HL-60/S4 (cell line): Measurements from ENCODE around the gene KIF13A.
"Not testable (repeated sequence)": the region's sequence is repeated elsewhere in the genome, so short reads cannot be mapped to it uniquely, and the experiment has no call there.

Experiments used
- in situ Hi-C: fragments of 300-500 bp; cut with MboI; formaldehyde crosslinking; loops from 2 replicates; pipeline ENCODE4 v1.14.3; 2022; ENCODE audit warnings: low sequenced_read_pairs

The KIF13A gene

GRCh38 chr6:17999425-17999824 lies 12.0 kb upstream of the KIF13A start:
- in situ Hi-C loops, result no loop called here

DNA sequence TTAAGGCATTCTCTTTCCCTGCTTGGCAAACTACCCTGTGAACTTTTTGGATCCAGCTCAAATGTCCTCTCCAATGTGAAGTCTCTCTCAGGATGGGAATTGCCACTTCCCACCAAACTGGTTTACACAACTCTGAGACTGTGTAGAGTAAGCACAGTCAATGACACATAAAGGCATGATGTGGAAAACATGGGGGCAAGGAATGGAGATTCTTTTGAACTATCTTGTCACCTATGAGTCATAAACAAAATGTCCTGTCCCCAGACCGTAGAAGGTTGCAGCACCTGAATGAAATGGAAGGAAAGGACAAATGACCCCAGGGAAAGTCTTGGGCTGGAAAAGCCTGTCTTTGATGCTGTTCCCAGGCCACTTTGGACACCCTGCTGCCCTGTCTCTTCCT lies 11.0 kb upstream of the KIF13A start:
- in situ Hi-C loops, result no loop called here

- in situ Hi-C loops, result no loop called here
Measured at GRCh38 chr6:17998003-17998402, 10.6 kb upstream of the KIF13A start.

DNA sequence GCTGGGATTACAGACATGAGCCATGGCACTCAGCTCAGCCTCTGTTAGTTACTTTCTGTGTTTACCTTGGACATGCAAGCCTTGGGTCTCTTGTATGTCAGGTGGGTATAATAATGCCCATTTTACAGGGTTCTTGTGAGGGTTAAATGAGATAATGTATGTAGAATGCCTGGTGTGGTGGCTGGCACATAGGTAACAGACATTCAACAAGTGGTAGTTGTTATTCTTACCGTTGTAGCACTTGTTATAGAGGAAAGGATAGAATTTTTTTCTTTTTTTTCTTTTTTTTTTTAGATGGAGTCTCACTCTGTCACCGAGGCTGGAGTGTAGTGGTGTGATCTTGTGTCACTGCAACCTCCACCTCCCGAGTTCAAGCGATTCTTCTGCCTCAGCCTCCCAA lies 8.0 kb upstream of the KIF13A start:
- in situ Hi-C loops, result no loop called here

DNA sequence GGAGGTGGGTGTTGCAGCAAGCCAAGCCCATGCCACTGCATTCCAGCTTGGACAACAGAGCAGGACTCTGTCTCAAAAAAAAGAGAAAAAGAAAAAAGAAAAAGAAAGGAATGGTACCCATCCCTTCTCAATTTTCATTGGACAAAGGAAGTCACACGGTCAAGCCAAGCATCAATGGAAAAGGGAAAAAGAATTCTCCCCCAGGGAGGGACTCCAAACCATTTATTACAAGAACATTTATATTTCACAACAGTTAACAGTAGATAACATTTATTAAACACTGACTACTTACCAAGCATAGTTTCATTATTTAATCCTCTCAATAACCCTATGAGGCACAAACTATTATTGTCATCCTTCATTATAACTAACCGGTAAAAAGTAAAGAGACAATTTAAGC lies 6.6 kb upstream of the KIF13A start:
- in situ Hi-C loops, result no loop called here

- in situ Hi-C loops, result no loop called here
Measured at GRCh38 chr6:17988422-17988944, 1.0 kb upstream of the KIF13A start.

GRCh38 chr6:17987697-17988421 lies 424 bp upstream of the KIF13A start:
- in situ Hi-C loops, result no loop called here

DNA sequence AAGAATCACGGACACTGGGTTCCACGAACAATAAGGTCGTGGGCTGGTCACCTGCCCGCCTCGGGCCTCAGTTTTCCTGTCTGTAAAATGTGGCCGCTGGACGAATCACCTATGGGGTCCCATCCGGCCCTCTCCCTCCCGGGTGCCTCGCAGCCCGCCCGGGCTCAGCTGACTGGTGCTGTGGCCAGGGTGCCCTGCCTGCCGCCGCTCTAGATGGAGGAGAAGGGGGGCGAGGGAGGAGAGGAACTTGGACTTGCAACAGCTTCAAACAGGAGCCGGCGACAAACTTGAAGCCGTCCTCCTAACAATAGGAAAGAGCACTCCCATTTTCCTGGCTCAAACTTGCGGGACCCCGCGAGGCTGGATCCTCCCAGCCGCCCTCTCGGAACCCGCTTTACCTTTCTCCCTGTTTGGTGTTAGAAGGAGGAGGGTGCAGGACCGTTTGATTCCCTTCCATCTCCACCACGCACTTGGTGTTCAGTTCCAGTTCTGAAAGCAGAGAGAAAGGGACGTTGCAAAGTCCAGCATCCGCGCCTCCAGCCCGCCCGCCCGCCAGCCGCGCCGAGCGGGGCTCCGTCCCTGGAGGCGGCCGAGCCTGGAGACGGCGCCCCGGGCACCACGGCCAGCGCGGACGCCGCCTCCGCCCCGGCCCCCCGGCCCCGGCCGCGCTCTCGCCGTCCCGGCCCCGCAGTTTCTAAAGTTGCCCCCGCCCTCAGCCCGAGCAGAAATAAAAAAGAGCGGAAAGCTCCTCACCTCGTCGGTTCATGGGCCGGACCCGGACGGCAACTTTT lies 584 bp downstream of the KIF13A start:
- in situ Hi-C loops, result no loop called here

DNA sequence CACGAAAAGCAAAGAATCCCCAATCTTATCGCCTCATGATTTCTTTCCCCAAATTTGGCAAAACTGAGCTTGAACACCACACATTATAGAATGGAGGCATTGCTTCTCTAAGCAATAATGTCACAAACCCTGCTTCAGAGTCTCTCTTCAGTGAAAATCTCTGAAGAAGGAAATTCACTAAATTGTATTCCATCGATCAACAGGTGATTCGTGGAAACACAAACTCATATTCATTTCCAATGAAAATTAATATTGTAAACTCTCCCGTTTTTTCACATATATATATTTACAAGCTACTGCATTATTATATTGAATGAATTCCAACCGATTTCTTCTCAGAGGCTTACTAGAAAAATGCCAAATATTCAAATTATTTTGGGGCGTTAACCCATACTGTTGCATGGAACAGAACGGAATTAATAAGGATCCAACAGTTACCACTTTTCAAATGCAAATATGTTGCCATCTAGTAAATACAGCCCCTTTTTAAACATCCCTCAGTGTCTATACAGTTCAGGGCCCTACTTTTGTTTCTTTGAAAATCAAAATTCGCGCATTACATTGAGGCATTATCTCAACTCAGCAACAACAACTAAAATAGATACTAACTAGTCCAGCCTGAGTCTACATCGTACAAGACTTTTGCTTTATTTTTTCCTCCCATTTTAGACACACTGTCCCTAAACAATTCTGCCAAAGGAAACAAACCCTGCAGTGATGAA lies 1.3 kb downstream of the KIF13A start:
- in situ Hi-C loops, result no loop called here

GRCh38 chr6:17984812-17985670 lies 2.4 kb downstream of the KIF13A start:
- in situ Hi-C loops, result no loop called here

GRCh38 chr6:17984399-17984798 lies 3.0 kb downstream of the KIF13A start:
- in situ Hi-C loops, result no loop called here

DNA sequence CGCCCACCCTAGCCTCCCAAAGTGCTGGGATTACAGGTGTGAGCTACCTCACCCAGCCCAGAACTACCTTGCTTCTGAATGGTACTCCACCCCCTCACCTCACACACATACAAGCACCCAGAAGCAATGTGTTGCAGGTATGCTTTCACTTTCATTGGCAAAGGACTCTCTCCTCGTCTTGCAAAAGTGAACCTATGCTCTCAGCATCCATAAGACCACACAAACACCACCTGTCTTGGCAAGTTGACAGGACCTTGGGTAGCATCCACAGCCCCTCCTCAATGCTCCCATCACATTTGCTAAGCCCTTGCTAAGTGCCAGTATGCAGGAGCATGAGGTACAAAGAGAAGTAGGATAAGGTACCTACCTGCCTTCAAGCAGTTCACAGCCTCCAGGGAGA lies 3.7 kb downstream of the KIF13A start:
- in situ Hi-C loops, result no loop called here

DNA sequence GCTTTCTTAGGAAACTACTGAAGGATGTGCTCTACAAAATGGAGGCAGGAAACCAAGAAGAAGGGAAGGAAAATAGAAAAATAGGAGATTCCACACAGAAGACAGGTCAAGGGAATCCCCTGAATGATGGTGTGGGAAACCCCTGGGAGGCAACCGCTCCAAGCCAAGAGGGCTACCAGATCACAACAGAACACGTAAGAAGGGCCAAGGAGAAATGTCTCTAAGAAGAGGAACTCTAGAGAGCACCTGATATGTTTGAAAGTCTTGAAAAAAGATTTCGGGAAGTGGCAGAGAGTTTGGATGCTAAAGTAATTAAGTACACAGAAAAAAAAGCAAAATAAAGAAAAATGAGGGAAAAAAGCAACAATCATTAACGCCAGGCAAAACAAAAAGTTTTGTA lies 7.1 kb downstream of the KIF13A start:
- in situ Hi-C loops, result no loop called here

DNA sequence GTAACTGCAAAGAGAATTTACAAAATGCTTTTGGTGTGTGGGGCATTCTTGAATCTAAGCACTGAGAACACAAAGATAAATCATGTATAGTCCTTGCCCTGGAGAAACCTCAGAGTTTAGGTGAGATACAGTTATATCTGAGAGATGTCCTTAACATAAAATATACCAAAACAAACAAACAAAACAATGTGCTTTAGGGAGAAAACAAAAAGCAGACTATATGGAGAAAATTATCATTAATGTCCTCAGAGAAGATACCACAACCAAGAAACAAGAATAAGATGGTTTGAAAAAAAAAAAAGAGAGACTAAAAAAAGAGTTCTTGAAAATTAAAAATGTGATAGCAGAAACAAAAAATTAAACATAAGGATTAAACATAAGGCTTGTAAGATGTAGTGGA lies 8.0 kb downstream of the KIF13A start:
- in situ Hi-C loops, result no loop called here

DNA sequence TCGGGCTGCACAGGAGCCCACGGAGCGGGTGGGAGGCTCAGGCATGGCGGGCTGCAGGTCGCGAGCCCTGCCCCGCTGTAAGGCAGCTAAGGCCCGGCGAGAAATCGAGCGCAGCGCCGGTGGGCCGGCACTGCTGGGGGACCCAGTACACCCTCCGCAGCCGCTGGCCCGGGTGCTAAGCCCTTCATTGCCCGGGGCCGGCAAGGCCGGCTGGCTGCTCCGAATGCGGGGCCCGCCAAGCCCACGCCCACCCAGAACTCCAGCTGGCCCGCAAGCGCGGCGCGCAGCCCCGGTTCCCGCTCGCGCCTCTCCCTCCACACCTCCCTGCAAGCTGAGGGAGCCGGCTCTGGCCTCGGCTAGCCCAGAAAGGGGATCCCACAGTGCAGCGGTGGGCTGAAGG lies 11.2 kb downstream of the KIF13A start:
- in situ Hi-C loops, result not testable (repeated sequence)

DNA sequence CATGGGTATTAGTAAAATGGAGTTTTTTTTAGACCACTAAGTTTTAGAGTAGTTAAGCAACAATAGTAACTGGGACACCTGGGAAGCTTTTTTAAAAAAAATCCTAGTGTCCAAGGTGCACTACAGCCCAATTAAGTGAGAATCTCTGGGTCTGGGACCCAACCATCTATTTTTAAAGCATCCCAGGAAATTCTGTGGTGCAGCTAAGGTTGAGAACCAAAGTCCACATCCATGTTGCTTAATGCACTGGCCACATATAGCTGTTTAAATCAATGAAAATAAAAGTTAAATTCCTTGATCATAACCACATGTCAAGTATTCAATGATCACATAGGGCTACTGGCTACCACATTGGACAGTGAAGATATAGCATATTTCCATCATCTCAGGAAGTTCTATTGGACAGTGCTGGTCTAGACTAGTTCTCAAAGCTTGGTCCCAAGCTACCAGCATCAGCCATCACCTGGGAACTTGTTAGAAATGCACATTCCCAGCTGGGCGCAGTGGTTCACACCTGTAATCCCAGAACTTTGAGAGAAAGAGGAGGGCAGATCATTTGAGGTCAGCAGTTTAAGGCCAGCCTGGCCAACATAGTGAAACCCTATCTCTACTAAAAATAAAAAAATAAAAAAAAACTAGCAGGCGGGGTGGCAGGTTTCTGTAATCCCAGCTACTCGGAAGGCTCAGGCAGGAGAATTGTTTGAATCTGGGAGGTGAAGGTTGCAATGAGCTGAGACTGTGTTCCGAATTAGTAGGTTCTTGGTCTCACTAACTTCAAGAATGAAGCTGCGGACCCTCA lies 12.7 kb downstream of the KIF13A start:
- in situ Hi-C loops, result no loop called here

DNA sequence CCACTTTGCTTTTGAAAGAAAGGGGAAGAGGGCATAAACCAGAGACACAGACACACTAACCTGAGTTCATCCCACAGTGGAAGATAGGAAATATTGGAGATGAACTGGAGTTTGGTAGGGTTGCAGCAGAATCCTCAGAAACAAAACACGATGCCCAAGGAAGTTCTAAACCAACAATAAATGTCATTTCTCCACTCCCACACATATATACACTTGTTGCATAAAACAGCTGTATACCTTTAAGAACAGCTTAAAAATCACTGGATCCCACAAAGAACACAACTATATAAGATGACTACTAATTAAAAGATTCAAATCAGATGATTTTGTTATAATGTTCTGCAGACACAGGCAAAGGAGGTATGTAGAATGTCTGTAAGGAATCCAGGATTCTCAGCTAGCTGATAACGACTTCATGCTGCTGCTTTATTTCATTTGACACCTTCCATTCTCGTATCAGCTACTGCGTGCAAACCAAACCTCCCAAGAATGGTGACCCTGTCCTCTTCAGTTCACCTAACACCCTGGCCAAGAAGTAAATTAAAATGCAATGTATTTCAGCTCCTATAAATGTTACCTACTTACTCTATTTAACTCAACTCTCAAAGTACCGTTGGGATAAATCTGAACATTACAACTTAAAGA lies 14.3 kb downstream of the KIF13A start:
- in situ Hi-C loops, result no loop called here

- in situ Hi-C loops, result no loop called here
Measured at GRCh38 chr6:17972074-17972952, 15.1 kb downstream of the KIF13A start.
